HG02571 (cell line): ENCODE data around the gene RNF157.

ENCODE experiments used
- ATAC-seq: cut with Tn5 transposase; IDR thresholded peaks from one replicate; pipeline ENCODE4 v1.9.1; 2021; ENCODE audit warnings: mild to moderate bottlenecking, moderate library complexity; ENCODE audit not compliant: unreplicated experiment

Gene RNF157

GRCh38 chr17:76163919-76164318 lies 76.4 kb downstream of the RNF157 start:
- no peak for ATAC-seq

GRCh38 chr17:76161619-76162266 lies 78.5 kb downstream of the RNF157 start:
- no peak for ATAC-seq

DNA sequence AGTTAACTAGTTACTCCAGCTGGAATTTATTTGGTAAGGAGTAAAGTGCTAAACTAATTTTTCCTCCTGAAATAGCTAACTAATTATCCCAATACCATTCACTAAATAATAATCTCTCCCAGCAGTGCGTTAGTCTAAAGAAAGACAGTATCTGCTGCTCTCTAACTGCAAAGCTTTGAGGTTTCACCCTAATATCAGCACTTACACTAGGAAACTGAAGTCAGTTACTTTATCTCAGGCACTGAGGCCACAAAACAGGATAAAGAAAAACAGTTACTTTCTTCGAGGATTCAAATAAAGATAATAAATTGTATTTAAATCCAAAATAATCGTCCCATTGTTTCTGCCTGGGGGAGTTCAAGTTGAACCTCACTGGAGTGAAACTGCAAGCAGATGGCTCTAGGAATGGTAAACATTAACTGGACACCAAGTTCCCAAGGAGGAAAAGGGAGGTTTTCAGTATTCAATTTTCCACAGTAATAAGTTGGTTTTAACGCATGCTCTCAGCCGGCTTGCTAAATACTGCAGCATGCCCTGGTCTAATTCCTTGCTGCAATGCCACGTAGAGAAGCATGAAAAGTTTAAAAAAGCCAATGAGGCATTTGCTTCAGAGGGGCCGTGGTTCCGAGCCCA lies 79.3 kb downstream of the RNF157 start:
- ATAC-seq = no peak

DNA sequence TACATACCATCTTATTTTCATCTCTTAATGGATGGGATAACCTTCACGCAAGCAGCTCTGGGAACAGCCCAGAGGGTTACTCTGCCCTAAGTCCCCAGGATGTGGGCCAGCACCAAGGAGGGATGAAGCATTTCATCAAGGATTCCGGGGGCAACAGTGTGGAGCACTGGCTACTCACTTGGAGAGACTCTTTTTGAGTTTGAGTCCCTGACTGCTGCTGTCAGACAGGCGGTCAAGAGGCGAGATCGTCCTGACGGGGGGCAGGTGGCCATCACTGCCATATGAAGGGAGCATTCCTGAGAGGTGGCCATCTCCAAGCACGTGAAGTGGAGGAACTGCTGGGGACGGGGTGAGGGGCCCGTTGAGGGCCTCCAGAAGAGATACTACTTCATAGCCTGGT lies 81.1 kb downstream of the RNF157 start:
- ATAC-seq = no peak

GRCh38 chr17:76157759-76158158 lies 82.5 kb downstream of the RNF157 start:
- no peak for ATAC-seq

- no peak for ATAC-seq
These were observed 83.7 kb downstream of the RNF157 start for GRCh38 chr17:76156662-76156991.

GRCh38 chr17:76155988-76156661 lies 84.2 kb downstream of the RNF157 start:
- ATAC-seq = no peak

- ATAC-seq = no peak
These were observed 85.1 kb downstream of the RNF157 start for GRCh38 chr17:76154936-76155845.

GRCh38 chr17:76154292-76154691 lies 86.0 kb downstream of the RNF157 start:
- no peak for ATAC-seq

DNA sequence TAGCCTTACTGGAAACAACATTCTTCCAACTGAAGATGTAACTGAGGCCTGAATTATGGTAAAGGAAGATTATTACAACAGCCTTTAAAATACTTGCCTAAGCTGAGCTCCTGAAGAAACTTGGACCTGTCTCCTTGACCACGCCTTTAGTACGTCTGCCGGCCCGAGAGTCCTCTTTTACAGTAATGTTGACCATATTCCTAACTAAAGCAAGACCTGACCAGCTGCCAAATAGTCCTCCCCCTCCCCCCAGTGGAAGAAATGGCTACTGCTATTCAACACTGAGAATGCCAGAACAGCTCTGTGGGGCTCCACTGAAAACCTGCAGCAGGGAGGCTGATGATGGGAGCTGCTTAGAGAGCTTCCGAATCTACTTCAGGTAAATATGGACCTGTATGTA lies 86.7 kb downstream of the RNF157 start:
- ATAC-seq = no peak

GRCh38 chr17:76153202-76153601 lies 87.1 kb downstream of the RNF157 start:
- ATAC-seq = no peak

GRCh38 chr17:76152591-76152990 lies 87.7 kb downstream of the RNF157 start:
- ATAC-seq = no peak

DNA sequence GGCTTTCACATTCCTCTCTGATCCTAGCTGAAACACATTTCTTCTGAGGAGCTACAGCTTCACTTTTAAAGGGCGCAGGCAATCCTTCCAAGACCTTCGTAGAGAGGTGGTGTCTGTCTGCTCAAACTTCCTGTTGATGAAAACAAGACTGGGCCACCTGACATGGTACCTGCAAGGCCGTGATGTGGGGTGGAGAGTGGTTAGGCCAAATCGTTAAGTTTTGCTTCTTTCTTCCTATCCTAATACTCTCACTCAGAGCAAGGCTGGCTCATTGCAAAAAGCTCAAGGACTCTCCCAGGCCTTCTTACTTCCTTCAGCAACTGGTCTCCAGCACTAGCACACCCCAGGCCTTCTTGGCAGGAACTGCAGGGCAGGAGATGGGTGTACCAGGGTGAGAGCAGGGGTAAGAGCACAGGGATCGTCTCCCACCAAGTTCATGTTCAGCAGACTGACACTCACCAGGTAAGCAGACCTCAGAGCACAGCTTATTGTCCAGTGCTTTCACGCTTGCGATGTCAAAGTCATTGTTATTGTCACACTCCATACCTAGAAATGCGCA lies 88.3 kb downstream of the RNF157 start:
- ATAC-seq = no peak

DNA sequence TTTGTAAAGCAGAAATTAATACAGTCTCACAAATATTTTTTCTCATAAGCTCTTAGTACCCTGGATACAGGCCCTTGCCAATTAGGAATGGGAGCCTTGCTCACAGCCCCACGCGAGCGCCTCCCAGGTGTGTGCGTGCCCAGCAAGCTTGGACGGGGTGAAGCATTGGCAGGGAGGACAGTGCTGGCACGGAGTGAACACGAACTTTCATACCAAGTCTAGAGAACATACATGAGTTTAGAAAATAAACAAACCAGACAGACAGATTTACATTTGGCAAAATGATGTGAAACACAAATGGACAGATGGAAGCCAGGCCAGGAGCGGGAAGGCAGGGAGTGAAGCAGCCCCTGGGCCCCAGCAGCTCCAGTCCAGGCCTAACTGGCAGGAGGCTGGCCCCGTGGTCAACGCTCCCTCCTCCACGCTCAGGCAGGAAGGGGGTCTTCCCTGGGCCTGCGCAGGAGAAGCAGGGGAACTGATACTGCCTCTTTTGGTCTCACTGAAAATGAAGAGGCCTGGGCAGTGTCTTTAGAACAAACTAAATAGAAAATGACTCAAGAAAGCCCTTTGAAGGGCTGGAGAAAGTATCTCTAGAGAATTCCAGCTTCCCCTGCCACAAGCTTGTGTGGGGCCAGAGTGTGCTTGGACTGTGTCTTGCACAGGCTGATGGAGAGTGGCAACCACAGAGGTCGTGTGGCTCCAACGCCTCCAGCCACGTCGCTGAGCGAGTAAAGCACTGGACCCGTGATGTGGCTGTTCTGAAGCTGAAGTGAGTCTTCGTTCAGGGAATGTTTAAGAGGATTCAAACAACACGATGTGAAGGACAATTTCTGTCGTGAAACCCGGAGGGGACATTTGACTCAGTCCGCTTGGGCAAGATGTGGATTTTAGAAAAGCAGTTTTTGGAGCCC lies 89.3 kb downstream of the RNF157 start:
- no peak for ATAC-seq

DNA sequence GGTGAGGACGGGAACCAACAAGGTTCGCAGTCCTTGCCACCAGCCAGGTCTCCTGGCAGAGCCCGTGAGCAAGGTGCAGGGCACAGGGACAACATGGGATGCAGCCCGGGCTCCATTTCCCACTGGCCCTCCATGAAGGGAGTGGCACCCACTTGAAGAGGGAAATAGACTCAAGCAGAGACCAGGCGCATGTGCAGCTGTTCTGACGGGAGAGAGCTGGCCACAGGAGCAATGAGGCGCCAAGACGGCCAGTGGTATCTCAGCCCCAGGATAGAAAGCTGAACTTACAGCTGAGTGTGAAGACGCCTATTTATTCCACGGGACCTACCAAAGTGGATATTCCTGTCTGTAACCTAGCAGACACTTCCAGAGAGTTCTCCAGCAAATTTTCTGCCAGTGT lies 91.1 kb downstream of the RNF157 start:
- ATAC-seq = no peak

DNA sequence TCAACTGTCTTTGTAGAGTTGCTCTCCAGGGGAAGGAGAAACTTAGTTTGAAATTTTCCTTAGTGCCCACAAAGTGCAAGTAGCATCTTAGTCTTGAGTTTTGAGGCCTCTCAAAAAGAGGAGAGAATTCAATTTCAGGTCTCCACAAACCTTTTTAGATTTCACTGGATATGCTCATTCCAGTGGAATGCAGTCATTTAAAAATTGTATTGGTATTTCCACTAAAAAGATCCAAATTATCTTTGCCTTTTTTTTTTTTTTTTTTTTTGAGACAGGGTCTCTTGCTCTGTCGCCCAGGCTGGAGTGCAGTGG lies 92.3 kb downstream of the RNF157 start:
- no peak for ATAC-seq

DNA sequence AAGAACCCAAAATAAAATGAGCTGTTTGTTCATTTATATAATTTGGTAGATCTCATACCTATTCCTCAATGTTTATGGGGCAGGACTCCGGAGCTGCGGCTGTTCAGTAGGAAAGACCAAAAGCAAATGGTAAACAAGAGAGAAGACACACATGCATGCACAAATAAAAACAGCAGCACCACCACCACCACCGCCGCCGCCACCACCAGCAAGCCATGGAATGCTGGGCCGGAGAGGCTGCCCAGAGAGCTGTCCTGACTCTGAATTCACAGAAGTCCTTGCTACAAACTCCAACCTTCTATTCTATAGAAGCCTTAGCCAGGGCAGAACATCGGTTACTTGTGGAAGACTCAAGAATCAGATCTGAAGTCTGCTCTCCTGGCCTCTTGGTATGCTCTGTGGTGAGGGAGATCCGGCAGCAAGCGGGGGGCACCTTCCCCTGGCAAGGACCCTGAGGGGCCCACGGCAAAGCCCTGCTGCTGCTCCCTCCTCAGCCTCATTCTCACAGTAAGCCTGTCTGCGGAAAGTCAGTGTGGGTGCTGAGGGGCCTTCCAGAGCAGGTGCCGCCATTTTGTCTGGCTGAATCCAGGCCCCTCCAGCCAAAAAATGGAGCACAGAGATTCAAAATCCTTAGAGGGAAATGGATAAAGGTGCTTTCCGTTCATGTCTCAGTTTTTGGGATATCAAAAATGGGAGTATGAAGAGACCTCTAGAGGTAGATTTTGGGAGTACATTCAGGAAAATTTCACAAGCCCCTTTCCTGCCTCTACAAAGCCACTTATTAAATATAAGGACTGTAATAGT lies 92.9 kb downstream of the RNF157 start:
- no peak for ATAC-seq

DNA sequence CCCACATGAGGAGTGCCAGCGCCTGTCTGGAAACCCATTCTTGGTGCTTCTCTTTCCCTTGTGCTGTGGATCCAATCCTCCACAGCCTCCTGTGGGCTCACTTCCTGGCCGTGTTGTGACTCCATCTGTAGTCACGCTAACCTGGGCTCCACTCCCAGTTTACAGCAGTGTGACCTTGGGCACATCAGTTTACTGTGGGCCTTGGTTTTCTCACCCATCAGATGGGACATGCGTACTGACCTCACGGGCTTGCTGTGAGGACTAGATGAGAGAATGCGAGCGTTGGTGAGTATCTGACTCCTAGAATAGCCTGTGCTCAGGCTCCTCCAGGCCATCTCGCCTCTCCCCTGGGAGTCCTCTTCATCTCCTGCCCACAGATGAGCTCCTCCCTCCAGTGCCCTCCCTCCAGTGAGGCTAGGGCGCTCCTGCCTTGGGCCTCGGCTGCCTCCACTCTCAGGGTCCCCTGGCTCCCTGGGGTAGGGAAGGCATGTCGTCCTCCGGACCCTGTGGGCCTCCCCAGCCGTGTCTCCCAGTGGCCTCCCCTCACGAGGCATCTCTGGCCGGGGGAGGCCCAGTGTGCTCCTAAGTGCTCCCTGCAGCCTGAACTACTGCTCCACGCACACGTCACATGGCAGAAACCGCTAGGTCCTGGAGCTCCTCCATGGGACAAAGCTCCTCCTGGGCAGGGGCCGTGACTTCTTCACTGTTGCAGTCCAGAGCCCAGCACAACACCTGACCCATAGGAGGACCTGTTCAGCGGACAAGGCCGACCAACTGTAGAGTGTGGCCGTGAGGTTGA lies 94.0 kb downstream of the RNF157 start:
- ATAC-seq = no peak
